Endometrium (tissue), 2 donors: Measurements from ENCODE around the gene ARPC1A.
"Not testable (repeated sequence)": the region's sequence is repeated elsewhere in the genome, so short reads cannot be mapped to it uniquely, and the experiment has no call there.

Source experiments
- FAIRE-seq: peaks from 2 replicates; lab custom pipeline; 2012; peaks lifted over from hg19 to GRCh38; lab: Jason Lieb, UNC
- donor health status: control.
- donor health status: control.

ARPC1A gene

DNA sequence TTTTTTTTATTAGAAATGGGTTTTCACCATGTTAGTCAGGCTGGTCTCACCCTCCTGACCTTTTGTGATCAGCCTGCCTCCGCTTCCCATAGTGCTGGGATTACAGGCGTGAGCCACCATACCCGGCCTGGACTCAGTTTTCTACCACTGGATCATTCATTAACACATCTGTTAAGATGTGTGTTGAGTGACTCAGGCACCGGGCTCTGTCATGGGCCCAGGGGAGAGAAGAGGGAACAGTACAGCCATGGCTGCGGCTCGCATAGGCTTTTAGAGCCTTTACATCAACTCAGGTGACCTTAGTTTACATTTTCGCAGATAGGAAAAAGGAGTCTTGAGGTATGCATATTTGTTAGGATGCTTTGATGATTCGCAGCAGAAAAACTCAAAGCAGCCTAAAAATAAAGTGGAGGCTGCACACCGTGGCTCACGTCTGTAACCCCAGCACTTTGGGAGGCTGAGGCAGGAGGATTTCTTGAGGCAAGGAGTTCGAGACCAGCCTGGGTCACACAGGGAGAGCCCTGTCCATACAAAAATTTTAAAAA lies 45.8 kb downstream of the ARPC1A start:
- no peak for FAIRE-seq

DNA sequence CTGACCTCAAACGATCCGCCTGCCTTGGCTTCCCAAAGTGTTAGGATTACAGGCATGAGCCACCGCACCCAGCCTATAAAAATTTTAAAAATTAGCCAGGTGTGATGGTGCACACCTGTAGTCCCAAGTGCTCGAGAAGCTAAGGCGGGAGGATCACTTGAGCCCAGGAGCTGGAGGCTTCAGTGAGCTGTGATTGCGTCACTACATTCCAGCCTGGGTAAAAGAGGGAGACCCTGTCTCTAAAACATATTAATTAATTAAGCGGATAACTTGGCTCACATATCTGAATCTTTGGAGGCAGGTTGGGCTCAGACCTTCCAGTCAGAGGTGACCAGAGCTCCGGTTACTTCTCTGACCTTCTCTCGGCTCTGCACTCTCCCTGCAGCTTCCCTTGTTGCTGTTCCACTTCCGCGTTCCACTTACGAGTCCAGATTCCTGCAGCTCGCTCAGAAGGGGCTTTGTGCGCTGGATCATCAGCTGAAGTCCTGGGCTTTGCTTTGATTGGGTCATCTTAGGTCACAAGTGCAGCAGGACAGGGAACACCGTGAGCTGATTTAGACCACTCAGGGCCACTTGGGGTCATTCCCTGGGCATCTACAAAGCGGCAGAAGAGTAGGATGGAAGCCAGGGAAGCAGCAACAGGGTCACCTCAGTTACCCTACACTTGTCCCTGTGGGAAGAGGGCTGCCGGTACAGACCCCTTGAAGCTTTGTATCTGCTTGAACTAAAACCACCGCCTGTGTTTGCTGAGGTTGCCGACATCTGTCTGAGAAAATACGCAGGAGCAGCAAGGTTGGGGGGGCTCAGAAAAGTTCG lies 46.8 kb downstream of the ARPC1A start:
- FAIRE-seq: no peak

DNA sequence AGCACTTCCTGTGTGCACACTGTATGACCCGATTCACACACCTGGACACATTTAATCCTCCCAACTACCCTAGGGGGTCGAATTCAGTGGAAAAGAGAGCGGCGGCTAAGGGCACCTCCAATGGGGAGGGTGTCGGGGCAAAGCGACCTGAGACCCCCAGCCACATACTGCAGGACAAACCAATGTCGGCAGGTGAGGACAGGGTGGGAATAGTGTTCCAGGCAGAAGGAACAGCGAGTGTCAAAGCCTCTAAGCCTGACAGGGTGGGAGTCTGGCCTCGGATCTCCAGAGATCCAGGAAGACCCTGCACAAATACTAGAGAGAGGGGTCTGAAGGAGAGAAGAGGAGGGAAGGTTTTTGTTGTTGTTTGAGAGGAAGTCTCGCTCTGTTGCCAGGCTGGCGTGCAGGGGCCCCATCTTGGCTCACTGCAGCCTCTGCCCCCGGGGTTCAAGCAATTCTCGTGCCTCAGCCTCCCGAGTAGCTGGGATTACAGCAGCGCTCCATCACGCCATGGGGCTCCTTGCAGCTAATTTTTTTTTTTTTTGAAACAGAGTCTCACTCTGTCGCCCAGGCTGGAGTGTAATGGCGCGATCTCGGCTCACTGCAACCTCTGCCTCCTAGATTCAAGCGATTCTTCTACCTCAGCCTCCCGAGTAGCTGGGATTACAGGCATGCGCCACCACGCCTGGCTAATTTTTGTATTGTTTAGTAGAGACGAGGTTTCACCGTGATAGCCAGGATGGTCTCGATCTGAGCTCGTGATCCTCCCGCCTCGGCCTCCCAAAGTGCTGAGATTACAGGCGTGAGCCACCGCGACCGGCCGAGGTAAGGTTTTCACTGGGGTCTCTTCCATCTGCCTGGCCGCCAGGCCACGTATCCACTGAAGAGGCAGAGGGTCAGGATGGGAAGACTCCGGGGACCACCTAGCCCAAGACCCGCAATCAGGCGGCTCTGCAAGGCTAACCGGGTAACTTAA lies 47.7 kb downstream of the ARPC1A start:
- FAIRE-seq: no peak

DNA sequence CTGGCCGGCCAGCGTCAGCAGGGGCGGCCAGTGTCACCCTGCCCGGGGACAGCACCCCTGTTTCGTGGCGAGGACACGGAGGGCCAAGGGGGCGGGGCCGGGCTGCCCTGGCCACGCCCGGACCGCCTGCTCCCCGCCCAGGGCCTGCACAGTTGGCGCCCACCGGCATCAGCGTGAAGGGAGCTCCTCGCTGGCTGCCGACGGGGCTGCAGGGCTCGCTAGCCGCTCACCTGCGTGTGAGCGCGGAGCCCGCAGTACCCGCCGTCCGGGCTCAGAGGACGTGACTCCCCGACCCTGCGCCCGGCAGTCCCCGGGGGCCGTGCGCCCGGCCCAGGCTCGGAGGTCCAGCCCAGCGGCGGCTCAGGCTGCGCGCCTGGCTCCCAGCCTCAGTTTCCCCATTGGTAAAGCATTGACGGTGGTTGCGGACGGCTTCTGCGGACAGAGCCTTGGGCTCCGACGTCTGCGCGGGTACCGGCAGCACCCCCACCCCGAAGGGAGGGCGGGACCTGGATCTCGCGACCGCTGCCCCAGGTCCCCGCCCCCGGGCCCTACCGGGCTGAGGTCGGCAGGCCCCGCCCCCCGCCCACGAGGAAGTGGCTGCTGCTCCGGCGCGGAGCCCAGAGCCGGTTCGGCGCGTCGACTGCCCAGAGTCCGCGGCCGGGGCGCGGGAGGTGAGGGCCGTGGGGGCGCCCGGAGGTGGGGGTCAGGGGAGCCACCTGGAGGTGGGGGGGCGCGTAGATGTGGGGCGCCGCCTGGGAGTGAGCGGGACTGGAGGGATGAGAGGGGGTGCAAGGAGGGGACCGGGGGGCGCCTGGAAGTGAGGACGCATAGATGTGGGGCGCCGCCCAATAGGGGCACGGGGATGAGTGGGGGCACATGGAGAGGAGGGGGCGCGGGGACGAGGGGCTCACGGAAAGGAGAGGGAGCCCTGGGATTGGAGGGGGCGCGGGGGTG lies 48.7 kb downstream of the ARPC1A start, which contains the start of gene ARPC1B:
Gene ARPC1B, plus strand, starts transcription at position 620 of the 954 bp plus-strand sequence. CDS start 10,985 bp downstream, outside the sequence.
- FAIRE-seq: no peak

DNA sequence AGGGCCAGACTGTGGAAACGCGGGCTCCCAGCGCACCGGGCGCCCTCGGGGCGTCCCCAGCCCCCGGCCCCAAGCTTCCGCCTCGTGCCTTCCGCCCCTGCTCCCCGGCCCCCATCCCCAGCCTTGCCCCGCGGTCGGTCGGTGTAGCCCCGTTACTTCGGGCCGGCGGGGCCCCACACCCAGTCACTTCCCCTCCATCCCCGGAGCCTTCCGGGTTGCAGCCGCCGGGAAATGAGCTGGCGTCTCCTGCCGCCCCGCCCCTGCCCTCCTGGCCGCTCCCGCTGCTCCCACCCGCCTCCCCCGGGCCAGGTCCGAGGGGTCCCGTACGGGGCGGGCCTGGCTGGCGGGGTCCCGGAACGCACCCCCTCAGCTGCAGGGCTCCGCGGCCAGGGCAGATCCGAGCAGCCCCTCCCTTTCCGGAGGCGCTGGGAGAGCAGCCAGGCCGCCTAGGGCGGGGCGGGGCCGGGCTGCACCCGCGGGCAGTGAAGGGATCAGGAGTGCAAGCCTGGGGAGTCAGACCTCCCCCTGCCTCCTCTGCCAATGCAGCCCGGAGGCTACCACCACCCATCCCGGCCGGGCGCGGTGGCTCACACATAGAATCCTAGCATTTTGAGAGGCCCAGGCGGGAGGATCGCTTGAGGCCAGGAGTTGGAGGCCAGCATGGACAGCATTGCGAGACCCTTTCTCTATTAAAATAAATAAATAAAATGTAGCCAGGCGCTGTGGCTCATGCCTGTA lies 49.5 kb downstream of the ARPC1A start:
- FAIRE-seq: no peak

DNA sequence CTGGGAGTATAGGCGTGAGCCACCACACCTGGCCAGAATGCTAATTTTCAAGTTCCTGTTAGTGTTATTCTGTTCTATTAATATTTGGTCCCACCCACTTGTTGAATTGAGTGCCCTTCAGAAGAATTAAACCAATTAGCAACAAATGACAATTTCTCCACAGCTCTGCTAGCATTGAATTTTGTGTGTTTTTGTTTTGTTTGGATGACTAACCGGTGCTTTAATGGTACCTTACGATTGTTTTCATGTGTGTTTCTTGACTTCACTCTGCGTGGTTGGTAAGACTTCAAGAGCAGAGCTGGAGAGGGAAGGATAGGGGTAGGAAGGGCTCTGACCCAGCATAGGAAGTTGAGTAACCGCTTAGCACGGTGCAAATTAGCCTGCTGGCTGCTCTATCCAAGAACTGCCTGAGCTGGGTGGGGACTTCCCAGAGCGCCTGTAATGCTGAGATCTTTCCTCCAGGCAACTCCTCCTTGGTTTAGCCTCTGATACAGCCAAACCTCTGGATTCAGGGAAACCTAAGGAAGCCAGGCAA lies 53.4 kb downstream of the ARPC1A start:
- FAIRE-seq: no peak

DNA sequence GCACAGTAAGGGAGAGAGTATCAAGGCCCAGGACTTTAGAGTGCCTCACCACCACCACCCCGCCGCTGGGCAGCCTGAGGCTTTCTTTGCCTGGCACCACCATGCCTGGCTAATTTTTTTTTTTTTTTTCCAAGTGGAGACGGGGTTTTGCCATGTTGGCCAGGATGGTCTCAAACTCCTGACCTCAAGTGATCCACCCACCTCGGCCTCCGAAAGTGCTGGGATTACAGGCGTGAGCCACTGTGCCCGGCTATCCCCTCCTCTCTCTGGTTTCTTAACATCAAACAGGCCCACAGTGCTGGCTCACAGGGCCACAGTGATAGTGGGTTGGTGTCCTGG lies 54.0 kb downstream of the ARPC1A start:
- not testable (repeated sequence) for FAIRE-seq

DNA sequence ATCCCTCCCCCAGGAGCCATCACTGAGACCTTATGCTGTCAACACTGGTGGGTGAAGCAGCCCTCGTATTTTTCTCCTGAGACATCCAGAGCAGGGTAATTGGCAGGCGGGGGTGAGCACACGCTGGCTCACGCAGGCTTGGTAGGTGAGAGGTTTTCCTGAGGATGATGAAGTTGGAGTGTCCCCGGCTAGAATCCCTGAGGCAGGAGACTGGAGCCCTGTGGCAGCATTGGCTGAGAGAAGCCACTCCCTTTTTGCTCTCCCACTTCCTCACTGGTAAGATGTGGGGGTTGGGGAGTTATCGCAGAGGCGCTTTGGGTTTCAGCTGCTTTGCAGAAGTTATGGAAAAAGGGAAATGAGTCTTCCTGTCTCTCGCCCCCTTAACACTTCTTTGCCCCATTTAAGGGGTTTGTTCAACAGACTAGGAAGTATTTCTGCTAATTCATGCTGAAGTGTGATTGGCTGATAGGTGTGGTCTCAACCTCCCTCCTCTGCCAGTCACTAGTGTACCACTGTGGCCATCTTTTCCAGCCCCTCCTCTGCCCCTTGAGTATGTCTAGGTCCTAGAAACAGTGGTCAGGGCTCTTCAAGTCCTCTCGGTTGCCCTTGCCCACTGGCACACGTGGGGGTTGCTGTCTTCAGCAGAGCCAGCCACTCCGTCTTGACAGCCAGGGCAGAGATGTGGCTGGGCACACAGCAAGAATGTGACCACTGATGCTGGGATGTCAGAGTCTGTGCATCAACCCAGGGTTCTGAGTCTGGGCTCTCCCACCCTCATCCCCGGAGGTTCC lies 54.5 kb downstream of the ARPC1A start:
- no peak for FAIRE-seq

DNA sequence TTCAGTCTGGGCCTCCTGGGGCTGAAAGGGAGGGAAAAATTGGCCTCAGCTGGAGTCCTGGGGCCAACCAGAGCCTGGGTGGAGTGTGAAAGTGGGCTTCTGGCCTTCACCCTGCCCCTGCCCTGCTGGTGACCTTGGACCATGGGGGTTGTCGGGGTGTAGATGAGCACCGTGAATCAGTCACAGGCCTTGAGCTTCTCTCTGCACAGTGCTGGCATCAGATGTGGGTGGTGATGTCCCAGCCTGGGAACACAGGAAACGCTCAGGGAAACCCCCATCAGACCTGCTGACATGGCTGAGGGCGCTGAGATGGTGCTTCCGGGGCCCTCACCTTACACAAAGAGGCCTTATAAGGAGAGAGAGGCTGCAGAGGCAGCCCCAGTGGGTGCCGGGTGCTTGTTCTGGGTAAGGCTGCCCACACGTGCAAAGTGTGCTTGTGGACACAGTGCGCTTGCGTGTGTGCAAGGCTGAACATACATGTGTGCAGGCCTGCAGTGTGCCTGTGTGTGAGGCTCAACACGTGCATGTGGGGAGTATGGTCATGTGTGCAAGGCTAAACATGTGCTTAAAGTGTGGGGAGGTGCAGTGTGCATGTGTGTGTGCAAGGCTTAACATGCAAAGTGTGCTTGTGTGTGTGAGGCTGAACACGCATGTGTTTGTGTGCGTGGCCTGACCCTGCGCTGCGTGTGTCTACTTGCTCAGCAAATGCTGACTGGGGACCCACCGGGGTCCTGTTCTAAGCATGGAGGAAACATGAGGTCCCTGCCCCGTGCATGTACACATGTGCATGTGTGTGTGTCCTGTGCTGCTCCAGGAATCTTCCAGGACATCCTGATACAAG lies 55.3 kb downstream of the ARPC1A start:
- FAIRE-seq: no peak

DNA sequence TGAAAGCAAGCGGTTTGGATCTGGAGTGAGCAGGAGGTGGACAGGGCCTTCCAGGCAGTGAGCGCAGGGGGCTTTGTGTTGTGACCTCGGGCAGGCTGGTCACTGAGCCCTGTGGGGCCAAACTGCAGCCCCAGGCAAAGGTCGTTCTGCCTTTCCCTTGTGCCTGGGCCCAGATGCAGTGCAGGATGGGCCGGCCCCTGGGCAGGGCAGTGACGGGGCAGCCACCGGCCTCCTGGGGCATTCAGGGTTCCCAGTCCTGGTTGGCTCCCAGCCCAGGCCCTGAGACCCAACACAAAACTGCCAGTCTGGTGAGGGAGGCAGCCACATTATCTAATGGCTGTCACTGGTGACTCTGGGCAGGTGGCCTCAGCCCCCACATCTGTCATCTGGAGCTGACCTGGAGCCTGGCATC lies 56.0 kb downstream of the ARPC1A start:
- no peak for FAIRE-seq

DNA sequence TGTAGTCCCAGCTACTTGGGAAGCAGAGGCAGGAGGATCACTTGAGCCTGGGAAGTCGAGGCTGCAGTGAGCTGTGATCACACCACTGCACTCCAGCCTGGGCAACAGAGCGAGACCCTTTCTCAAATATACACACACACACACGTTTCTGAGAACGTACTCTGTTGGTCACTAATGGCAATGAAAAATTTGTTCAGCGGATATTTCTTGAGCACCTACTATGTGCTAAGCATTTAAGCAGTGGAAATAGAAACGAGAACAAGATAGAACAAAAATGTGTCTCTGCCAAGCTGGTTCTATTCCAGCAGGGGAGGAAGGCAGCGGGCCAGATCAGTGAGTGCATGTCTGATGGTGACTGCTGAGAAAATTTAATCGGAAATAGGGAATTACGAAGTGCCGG lies 57.5 kb downstream of the ARPC1A start:
- FAIRE-seq: no peak

DNA sequence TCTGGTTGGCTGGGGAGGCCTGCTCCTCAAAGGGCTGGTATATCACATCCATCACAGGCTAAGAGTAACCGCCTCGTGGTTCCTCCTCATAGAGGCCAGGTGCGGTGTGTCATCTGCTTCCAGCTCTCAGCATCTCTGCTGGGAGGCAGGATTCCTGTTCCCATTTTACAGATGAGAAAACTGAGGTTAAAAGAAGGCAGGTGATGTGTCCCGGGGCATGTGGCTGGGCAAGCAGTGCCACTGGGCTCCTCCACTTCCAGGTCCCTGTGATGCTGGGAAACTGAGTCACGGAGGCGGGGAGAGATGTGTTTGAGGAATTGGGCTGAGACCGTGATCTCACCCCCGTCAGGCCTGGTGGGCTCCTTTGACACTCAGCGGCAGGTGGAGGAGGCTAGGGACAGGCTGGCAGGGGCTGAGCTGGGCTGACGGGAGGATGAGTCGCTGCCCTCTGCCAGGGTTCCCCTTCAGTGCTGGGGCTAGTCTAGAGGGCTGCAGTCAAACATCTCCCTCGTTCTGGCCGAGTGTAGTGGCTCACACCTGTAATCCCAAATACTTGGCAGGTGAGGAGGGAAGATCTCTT lies 58.2 kb downstream of the ARPC1A start:
- no peak for FAIRE-seq

DNA sequence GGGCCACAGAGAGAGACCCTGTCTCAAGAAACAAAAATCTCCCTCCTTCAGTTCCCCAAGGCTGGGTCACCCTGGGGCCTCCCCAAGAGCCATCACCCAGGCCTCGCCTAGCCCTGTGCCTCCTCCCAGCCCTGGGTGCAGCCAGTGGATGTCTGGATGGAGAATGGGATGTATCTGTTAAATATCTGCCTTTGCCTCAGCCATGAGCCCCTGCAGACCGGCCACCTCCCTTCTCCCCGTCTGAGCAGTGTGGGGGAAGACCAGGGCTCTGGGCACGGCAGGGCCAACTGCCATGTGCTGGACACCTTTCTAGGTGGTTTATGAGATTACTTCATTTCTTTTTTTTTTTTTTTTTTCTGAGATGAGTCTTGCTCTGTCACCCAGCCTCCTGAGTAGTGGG lies 58.8 kb downstream of the ARPC1A start:
- no peak for FAIRE-seq

DNA sequence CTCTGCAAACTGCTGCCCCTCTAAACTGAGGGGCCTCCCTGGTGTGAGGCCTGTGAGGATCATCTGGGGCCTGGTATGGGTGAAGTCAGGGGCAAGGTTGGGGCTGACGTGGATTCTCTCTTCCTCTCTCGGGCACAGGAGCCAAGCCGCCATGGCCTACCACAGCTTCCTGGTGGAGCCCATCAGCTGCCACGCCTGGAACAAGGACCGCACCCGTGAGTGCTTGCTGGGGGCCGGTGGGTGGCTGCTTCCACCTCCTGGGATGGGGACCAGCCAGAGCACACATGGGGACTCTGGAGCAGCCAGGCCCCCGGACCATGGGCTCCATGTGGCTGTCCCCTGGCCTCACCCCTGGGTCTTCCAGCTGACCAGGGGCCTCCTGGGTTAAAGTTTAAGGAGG lies 59.9 kb downstream of the ARPC1A start:
- no peak for FAIRE-seq

DNA sequence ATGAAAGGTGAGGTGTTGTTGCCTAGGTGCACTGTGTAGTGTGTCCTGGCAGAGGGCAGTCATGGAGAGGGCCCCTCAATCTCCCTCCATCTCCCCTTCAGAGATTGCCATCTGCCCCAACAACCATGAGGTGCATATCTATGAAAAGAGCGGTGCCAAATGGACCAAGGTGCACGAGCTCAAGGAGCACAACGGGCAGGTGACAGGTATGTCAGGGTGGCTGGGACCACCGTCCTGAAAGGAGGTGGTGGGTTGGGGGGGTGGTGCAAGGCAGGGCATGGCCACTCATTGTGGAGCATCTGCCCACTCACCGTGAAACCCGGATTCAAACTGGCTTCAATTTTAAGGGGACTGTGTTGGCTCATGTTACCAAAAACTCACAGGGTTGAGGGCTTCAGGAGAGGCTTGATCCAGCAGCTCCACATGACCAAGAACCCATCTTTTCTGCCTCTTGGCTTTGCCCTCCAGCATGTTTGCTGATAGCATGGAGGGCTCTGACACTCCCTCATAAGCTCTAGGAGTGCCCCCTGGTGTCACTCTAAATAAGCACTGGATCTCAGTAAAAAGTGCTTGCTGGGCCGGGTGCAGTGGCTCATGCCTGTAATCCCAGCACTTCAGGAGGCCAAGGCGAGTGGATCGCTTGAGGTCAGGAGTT lies 61.0 kb downstream of the ARPC1A start:
- FAIRE-seq: no peak

DNA sequence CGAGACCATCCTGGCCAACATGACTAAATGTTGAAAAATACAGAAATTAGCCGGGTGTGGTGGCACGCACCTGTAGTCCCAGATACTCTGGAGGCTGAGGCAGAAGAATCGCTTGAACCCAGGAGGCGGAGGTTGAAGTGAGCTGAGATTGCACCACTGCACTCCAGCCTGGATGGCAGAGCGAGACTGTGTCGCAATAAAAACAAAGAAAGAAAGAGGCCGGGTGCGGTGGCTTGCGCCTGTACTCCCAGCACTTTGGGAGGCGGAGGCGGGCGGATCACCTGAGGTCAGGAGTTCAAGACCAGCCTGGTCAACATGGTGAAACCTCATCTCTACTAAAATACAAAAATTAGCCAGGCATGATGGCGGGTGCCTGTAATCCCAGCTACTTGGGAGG lies 61.5 kb downstream of the ARPC1A start:
- not testable (repeated sequence) for FAIRE-seq

DNA sequence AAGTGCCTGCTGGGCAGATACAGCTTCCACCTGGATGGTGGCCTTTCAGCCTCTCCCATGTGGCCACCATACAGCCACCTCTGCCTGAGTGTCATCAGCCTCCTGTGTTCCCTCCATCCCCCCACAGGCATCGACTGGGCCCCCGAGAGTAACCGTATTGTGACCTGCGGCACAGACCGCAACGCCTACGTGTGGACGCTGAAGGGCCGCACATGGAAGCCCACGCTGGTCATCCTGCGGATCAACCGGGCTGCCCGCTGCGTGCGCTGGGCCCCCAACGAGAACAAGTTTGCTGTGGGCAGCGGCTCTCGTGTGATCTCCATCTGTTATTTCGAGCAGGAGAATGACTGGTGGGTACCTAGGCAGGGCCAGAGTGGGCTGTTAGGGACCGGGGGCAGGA lies 62.2 kb downstream of the ARPC1A start:
- no peak for FAIRE-seq

DNA sequence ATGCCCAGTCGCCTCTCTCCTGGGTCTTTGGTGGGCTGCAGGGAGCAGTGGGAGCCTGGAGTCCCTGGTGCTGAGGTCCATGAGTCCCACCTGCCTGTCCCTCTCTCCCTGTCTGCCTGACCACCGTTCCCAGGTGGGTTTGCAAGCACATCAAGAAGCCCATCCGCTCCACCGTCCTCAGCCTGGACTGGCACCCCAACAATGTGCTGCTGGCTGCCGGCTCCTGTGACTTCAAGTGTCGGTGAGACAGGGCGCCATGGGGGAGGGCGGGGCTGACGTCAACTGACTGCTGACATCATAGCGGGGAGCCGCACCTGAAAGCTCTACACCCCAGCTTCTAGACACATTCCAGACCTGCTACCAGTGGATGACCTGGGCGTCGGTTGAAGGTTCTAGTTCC lies 64.1 kb downstream of the ARPC1A start:
- FAIRE-seq: no peak
